Breast epithelium (tissue), 4 donors: Measurements from ENCODE around the gene ZNF81. TPM values are rescaled to one million over a fixed set of nuclear protein-coding genes. Genes with fewer than 3 reads are reported as not detected.

Experiments used
- DNase-seq, 2 donors: peaks; one replicate each; pipeline ENCODE4 v3.0.0-alpha.2; 2019; ENCODE audit warnings: low spot score in 2 of 2
- H3K27ac ChIP-seq, 2 donors: fragments of 200-600 bp; sonication (generic) in 1 of 2; one replicate each; pipeline ENCODE4 v1.5.1; 2016 to 2019; ENCODE audit warnings: mild to moderate bottlenecking in 1 of 2
- H3K27me3 ChIP-seq, 2 donors: fragments of 200-600 bp; sonication (generic) in 1 of 2; one replicate each; pipeline versions ENCODE4 v1.5.1 to v1.6.0; 2017 to 2019; ENCODE audit warnings: control low read depth in 1 of 2, mild to moderate bottlenecking in 1 of 2
- H3K36me3 ChIP-seq: fragments of 200-600 bp; one replicate; pipeline ENCODE4 v1.5.1; 2019
- H3K4me1 ChIP-seq, 2 donors: fragments of 200-600 bp; sonication (generic); one replicate each; pipeline ENCODE4 v1.5.1; 2016 to 2019; ENCODE audit warnings: control low read depth in 1 of 2
- H3K4me3 ChIP-seq, 3 donors: fragments of 200-600 bp; sonication (generic); 1 replicate in 2 of 3; 2 replicates in 1 of 3; pipeline ENCODE4 v1.5.1; 2016 to 2019; ENCODE audit warnings: mild to moderate bottlenecking in 3 of 3, moderate library complexity in 2 of 3
- H3K9me3 ChIP-seq, 2 donors: fragments of 200-600 bp; sonication (generic) in 1 of 2; one replicate each; pipeline ENCODE4 v1.5.1; 2016 to 2019; ENCODE audit warnings: control low read depth in 1 of 2
- CTCF ChIP-seq, 3 donors: fragments of 450-650 bp; IDR thresholded peaks; one replicate each; pipeline ENCODE4 v1.5.1; 2016 to 2017; ENCODE audit warnings: antibody characterized with exemption in 3 of 3, mild to moderate bottlenecking in 3 of 3, moderate library complexity in 3 of 3
- POLR2A ChIP-seq: fragments of 450-650 bp; IDR thresholded peaks from one replicate; pipeline ENCODE4 v1.6.1; 2016; ENCODE audit warnings: antibody characterized with exemption, mild to moderate bottlenecking, moderate library complexity
- POLR2AphosphoS5 ChIP-seq, 3 donors: sonication (generic); formaldehyde crosslinking; IDR thresholded peaks; one replicate each; pipeline ENCODE4 v1.6.1; 2017; ENCODE audit warnings: antibody characterized with exemption in 3 of 3
- intact Hi-C: fragments of 100-400 bp; cut with DNase I; formaldehyde crosslinking; loops from one replicate; pipeline ENCODE4 v1.15.1; 2023; ENCODE audit warnings: low total_unique reads
- total RNA-seq, 3 donors: library from RNA; depleted of rRNA; stranded (reverse); fragments of >200 nt; gene quantifications; one replicate each; pipeline ENCODE4 v1.1.0, GENCODE V29; 2016

Gene ZNF81
- total RNA-seq, 3 donors from 2014 or later = 6.4 to 11.1 (median 10.2) TPM

GRCh38 chrX:47877327-47877726 lies 40.6 kb downstream of the ZNF81 start:
- H3K9me3 ChIP-seq = peaks cover 0 to 10% of the 10 kb centered on the region in 2 donors
- no peak overlapping the region for H3K27ac ChIP-seq
- DNase-seq = no peak
- TF ChIP-seq CTCF (IDR thresholded peaks at IDR 0.05) (no peak), POLR2AphosphoS5 (IDR thresholded peaks at IDR 0.05) (no peak), POLR2A (no peak)
- H3K36me3 ChIP-seq = no peaks in the 10 kb centered on the region
- no peak overlapping the region for H3K4me3 ChIP-seq
- peaks cover 0 to 11% of the 10 kb centered on the region in 2 donors for H3K27me3 ChIP-seq
- H3K4me1 ChIP-seq = no peaks in the 10 kb centered on the region
- intact Hi-C loops = no loop called here

GRCh38 chrX:47878198-47878597 lies 41.5 kb downstream of the ZNF81 start:
- Histone ChIP-seq H3K36me3 (no peaks in the 10 kb centered on the region), H3K4me1 (no peaks in the 10 kb centered on the region), H3K4me3 (no peak overlapping the region), H3K27ac (no peak overlapping the region), H3K27me3 (peaks cover 0 to 10% of the 10 kb centered on the region in 2 donors), H3K9me3 (peaks cover 0 to 7% of the 10 kb centered on the region in 2 donors)
- intact Hi-C loops = no loop called here
- no peak for DNase-seq
- TF ChIP-seq POLR2A (no peak), CTCF (IDR thresholded peaks at IDR 0.05) (no peak), POLR2AphosphoS5 (IDR thresholded peaks at IDR 0.05) (no peak)

- intact Hi-C loops = no loop called here
- Histone ChIP-seq H3K27me3 (peaks cover 0 to under 1% of the 10 kb centered on the region in 2 donors), H3K36me3 (no peaks in the 10 kb centered on the region), H3K27ac (no peak overlapping the region), H3K4me3 (no peak overlapping the region), H3K9me3 (no peaks in the 10 kb centered on the region), H3K4me1 (no peaks in the 10 kb centered on the region)
- no peak for DNase-seq
- no peak for TF ChIP-seq POLR2AphosphoS5 (IDR thresholded peaks at IDR 0.05)
- TF ChIP-seq CTCF (IDR thresholded peaks at IDR 0.05) = no peak
- TF ChIP-seq POLR2A = no peak
Observed at GRCh38 chrX:47879463-47879862, 42.8 kb downstream of the ZNF81 start.

- no peak overlapping the region for H3K4me3 ChIP-seq
- H3K36me3 ChIP-seq = no peaks in the 10 kb centered on the region
- H3K9me3 ChIP-seq = no peaks in the 10 kb centered on the region
- DNase-seq = no peak
- TF ChIP-seq POLR2A = no peak
- no peak for TF ChIP-seq POLR2AphosphoS5 (IDR thresholded peaks at IDR 0.05)
- TF ChIP-seq CTCF (IDR thresholded peaks at IDR 0.05) = no peak
- no peaks in the 10 kb centered on the region for H3K4me1 ChIP-seq
- intact Hi-C loops = no loop called here
- no peaks in the 10 kb centered on the region for H3K27me3 ChIP-seq
- no peak overlapping the region for H3K27ac ChIP-seq
Observed at GRCh38 chrX:47880927-47881326, 44.2 kb downstream of the ZNF81 start.

GRCh38 chrX:47885501-47885900 lies 48.8 kb downstream of the ZNF81 start:
- Histone ChIP-seq H3K27ac (no peak overlapping the region), H3K27me3 (peaks cover 0 to 3% of the 10 kb centered on the region in 2 donors), H3K4me1 (no peaks in the 10 kb centered on the region), H3K4me3 (no peak overlapping the region), H3K36me3 (no peaks in the 10 kb centered on the region), H3K9me3 (peaks cover 0 to 8% of the 10 kb centered on the region in 2 donors)
- TF ChIP-seq CTCF (IDR thresholded peaks at IDR 0.05) (no peak), POLR2A (no peak), POLR2AphosphoS5 (IDR thresholded peaks at IDR 0.05) (no peak)
- DNase-seq = no peak
- intact Hi-C loops = no loop called here
